Measurements from ENCODE around the gene PRG3.

PRG3 gene

DNA sequence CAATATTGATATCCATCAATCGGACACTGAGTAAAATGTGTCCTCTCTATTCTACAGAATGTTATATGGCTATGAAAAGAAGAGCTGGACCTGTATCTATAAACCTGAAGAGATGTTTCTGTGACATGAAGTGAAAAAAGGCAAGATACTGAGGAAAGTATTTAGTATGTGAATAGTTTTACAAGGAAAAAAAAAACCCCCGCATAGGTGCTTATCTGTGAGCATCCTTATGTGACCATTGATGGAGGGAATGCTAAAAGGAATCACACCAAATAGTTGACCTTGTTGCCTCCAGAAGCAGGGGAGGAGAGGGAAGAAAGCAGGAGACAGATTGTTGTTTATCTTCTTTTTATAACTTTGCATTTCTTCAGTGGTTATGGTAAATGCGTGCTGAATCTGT lies 10.2 kb upstream of the PRG3 start (continued):
- TF ChIP-seq ZNF8 (CRISPR knock-in tag; IDR thresholded peaks at IDR 0.05) = no peak
- no peak for TF ChIP-seq ESRRG (CRISPR knock-in tag; IDR thresholded peaks at IDR 0.05)
- TF ChIP-seq ZNF70 (CRISPR knock-in tag; IDR thresholded peaks at IDR 0.05) = no peak
- TF ChIP-seq CSRNP3 (CRISPR knock-in tag; IDR thresholded peaks at IDR 0.05) = no peak

GRCh38 chr11:57390535-57390934 lies 9.6 kb upstream of the PRG3 start, which contains the start of gene PRG2:
Gene PRG2, minus strand, starts transcription at chr11:57390650. Its CDS starts 706 bp downstream, at chr11:57389944.
- TF ChIP-seq BACH2 (CRISPR knock-in tag; IDR thresholded peaks at IDR 0.05; ENCODE audit: borderline replicate concordance) = no peak
- TF ChIP-seq TSHZ2 (CRISPR knock-in tag; IDR thresholded peaks at IDR 0.05) = no peak
- TF ChIP-seq, protein P1, sequence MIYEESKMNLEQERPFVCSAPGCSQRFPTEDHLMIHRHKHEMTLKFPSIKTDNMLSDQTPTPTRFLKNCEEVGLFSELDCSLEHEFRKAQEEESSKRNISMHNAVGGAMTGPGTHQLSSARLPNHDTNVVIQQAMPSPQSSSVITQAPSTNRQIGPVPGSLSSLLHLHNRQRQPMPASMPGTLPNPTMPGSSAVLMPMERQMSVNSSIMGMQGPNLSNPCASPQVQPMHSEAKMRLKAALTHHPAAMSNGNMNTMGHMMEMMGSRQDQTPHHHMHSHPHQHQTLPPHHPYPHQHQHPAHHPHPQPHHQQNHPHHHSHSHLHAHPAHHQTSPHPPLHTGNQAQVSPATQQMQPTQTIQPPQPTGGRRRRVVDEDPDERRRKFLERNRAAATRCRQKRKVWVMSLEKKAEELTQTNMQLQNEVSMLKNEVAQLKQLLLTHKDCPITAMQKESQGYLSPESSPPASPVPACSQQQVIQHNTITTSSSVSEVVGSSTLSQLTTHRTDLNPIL (CRISPR knock-in tag; IDR thresholded peaks at IDR 0.05; ENCODE audit: low read depth) = no peak
- TF ChIP-seq, protein P2, sequence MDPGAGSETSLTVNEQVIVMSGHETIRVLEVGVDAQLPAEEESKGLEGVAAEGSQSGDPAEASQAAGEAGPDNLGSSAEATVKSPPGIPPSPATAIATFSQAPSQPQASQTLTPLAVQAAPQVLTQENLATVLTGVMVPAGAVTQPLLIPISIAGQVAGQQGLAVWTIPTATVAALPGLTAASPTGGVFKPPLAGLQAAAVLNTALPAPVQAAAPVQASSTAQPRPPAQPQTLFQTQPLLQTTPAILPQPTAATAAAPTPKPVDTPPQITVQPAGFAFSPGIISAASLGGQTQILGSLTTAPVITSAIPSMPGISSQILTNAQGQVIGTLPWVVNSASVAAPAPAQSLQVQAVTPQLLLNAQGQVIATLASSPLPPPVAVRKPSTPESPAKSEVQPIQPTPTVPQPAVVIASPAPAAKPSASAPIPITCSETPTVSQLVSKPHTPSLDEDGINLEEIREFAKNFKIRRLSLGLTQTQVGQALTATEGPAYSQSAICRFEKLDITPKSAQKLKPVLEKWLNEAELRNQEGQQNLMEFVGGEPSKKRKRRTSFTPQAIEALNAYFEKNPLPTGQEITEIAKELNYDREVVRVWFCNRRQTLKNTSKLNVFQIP (CRISPR knock-in tag; IDR thresholded peaks at IDR 0.05; ENCODE audit: borderline replicate concordance, low read depth) = no peak
- no peak for TF ChIP-seq ZNF8 (CRISPR knock-in tag; IDR thresholded peaks at IDR 0.05)
- no peak for TF ChIP-seq OSR1 (CRISPR knock-in tag; IDR thresholded peaks at IDR 0.05)
- TF ChIP-seq ZNF565 (CRISPR knock-in tag; conservative IDR thresholded peaks at IDR 0.05; ENCODE audit: low read depth) = no peak
- TF ChIP-seq CSRNP3 (CRISPR knock-in tag; IDR thresholded peaks at IDR 0.05) = no peak
- no peak for TF ChIP-seq ZNF70 (CRISPR knock-in tag; IDR thresholded peaks at IDR 0.05)
- no peak for TF ChIP-seq ZFP3 (CRISPR knock-in tag; IDR thresholded peaks at IDR 0.05)
- ATAC-seq = no peak

DNA sequence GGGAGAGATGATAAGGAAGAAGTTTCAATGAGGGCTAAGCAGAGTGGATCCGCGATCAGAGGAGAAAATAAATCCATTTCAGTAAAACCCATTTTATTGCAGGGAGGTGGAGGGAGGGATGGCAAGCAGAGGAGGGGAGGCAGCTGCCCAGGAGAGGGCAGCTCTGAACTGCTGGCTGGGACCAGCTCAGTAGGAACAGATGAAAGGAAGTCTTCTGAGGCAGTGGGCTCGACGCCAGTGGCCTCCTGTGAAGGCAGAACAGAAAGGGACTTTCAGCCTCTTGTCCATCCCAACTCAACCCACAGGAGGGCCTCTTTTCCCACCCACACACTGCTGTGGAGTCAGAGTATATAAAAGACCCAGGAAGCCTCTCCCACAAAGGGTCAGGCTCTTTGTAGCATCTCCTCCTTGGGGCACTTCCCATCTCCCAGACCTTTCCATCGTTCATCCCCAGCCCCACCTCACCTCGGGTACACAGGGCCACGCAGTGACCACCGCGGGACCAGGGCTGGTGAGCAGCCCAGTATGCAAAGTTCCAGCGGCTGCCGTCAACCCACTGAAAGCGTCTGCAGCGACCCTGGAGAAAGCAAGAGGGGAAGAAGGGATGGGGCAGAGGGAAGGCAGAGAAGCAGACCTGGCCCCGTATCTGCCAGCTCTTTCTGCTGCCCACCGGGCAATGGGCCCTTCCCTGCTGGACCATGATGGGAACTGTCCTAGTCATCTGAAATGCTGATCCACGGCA lies 6.5 kb upstream of the PRG3 start:
- ATAC-seq = no peak
- TF ChIP-seq PATZ1 (CRISPR knock-in tag; IDR thresholded peaks at IDR 0.05; ENCODE audit: borderline replicate concordance) = no peak
- TF ChIP-seq, protein P2 (CRISPR knock-in tag; IDR thresholded peaks at IDR 0.05; ENCODE audit: borderline replicate concordance, low read depth) = no peak
- TF ChIP-seq PPARA (CRISPR knock-in tag; IDR thresholded peaks at IDR 0.05; ENCODE audit: borderline replicate concordance) = no peak
- no peak for TF ChIP-seq SNAI2 (CRISPR knock-in tag; IDR thresholded peaks at IDR 0.05)
- no peak for TF ChIP-seq CSDC2 (CRISPR knock-in tag; IDR thresholded peaks at IDR 0.05)
- no peak for TF ChIP-seq ZC3H10 (CRISPR knock-in tag; IDR thresholded peaks at IDR 0.05)
- TF ChIP-seq ZNF565 (CRISPR knock-in tag; conservative IDR thresholded peaks at IDR 0.05; ENCODE audit: low read depth) = no peak
- no peak for TF ChIP-seq RARB (CRISPR knock-in tag; IDR thresholded peaks at IDR 0.05)
- TF ChIP-seq TSHZ2 (CRISPR knock-in tag; IDR thresholded peaks at IDR 0.05) = no peak
- TF ChIP-seq ZFP30 (CRISPR knock-in tag; IDR thresholded peaks at IDR 0.05) = no peak
- TF ChIP-seq ESRRG (CRISPR knock-in tag; IDR thresholded peaks at IDR 0.05) = no peak
- no peak for TF ChIP-seq GLIS3 (CRISPR knock-in tag; IDR thresholded peaks at IDR 0.05)
- TF ChIP-seq, protein P1 (CRISPR knock-in tag; IDR thresholded peaks at IDR 0.05; ENCODE audit: low read depth) = no peak
- TF ChIP-seq ZNF70 (CRISPR knock-in tag; IDR thresholded peaks at IDR 0.05) = no peak

Data from SK-N-SH treated with all-trans-retinoic acid at 6 μM for 48 hours (cell line).